GM13977 (cell line): ENCODE results near the gene EFHC1.

Source experiments
- DNase-seq: peaks from one replicate; pipeline ENCODE4 v3.0.0; 2012; ENCODE audit warnings: low spot score
- in situ Hi-C: fragments of 300-500 bp; cut with MboI; formaldehyde crosslinking; loops from one replicate; pipeline ENCODE4 v1.12.0; 2022; ENCODE audit warnings: low sequenced_read_pairs, low pct_unique_long_range_greater_than_20kb, mixed read lengths, inconsistent platforms; ENCODE audit not compliant: unreplicated experiment
- TF ChIP-seq, protein P1 (sequence below): IDR thresholded peaks from 2 replicates; pipeline ENCODE4 v1.5.1; 2012; ENCODE audit warnings: mild to moderate bottlenecking, control low read depth; ENCODE audit not compliant: insufficient read depth; ENCODE audit errors: extremely low read depth, missing control alignments

The EFHC1 gene

DNA sequence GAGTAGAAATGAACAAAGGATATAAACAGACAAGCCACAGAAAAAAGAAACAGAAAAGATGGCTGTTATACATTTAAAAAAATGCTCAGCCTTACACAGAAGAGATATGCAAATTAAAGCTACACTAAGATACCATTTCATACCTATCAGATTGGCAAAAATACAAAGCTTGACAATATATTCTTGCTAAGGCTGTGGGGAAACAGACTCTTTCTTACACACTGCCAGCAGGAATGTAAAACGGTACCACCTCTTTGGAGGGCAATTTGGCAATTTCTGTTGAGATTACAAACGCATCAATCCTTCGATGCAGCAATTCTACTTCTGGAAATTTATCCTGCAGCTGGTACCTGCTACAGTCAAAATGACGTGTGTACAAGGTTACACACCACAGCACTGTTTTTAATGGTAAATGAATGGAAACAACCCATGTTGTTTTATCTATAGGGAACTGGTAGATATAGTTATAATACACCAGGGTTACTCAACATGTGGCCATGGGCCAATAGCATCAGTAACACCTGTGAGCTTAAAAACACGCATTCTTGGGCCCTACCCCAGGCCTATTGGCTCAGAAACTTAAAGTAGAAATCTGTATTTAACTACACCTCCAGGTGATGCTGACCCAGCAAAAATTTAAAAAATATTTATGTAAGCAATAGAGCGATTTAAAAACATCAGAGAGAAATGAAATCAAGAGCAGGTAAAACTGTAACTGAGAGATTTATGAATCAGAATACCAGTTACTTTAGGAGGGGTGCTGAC, 103.4 kb downstream of the EFHC1 start:
- TF ChIP-seq, protein P1, sequence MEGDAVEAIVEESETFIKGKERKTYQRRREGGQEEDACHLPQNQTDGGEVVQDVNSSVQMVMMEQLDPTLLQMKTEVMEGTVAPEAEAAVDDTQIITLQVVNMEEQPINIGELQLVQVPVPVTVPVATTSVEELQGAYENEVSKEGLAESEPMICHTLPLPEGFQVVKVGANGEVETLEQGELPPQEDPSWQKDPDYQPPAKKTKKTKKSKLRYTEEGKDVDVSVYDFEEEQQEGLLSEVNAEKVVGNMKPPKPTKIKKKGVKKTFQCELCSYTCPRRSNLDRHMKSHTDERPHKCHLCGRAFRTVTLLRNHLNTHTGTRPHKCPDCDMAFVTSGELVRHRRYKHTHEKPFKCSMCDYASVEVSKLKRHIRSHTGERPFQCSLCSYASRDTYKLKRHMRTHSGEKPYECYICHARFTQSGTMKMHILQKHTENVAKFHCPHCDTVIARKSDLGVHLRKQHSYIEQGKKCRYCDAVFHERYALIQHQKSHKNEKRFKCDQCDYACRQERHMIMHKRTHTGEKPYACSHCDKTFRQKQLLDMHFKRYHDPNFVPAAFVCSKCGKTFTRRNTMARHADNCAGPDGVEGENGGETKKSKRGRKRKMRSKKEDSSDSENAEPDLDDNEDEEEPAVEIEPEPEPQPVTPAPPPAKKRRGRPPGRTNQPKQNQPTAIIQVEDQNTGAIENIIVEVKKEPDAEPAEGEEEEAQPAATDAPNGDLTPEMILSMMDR, result no peak
- in situ Hi-C loops, result no loop called here
- no peak for DNase-seq

DNA sequence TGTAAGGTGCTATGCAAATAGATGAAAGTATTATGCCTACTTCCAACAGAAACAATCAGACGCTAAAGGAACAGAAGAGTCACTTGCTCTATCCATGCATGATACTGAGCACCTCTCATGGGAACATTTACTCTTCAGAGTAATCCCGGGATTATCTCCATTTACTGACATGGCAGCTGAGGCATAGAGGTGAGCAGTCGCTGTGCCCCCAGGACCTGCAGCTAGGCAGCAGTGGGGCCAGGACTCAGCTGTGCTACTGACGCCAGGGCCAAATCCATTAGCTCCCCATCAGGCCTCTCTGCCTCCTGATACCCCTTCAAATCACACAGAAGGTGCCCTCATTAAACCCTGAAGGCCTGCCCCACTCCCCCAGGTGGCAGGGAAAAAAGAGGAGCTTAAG, 104.8 kb downstream of the EFHC1 start:
- DNase-seq, result no peak
- in situ Hi-C loops, result no loop called here
- TF ChIP-seq, protein P1, result no peak

DNA sequence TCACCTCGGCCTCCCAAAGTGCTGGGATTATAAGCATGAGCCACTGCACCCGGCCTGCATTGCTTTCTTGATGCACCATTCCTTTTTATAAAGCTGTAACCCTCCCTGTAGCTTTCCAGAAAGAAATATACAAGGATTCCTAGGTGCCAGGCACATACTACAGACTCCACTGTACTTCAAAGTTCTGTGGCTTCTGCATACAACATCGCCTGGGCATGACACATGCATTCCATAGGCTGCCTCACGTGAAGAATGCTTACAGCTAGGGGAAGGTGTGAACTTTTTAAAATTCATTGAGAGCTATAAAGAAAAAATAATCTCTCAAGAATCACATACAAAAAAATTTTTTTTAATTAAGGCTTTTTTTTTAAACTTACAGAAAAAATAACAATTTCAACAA, 106.5 kb downstream of the EFHC1 start:
- in situ Hi-C loops, result no loop called here
- TF ChIP-seq, protein P1, result no peak
- no peak for DNase-seq

DNA sequence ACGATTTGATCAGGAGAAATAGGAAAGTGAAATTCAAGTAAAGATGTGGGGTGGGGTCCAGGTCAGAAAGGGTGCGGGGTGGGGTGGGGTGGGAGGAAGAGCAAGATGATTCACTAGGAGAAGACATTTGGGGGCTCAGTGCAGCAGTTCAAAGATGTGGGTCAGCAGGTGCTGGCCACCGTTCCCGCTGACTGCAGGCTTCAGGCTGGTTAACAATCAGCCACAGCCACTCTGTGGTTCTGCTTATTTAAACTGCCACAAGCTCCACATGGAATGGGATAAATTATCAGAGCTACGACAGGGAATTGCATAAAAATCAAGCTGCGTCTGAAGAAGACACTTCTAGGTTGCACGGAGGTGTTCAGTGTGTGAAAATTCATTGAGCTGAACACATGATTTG, 107.3 kb downstream of the EFHC1 start:
- in situ Hi-C loops, result no loop called here
- no peak for DNase-seq
- TF ChIP-seq, protein P1, result no peak

DNA sequence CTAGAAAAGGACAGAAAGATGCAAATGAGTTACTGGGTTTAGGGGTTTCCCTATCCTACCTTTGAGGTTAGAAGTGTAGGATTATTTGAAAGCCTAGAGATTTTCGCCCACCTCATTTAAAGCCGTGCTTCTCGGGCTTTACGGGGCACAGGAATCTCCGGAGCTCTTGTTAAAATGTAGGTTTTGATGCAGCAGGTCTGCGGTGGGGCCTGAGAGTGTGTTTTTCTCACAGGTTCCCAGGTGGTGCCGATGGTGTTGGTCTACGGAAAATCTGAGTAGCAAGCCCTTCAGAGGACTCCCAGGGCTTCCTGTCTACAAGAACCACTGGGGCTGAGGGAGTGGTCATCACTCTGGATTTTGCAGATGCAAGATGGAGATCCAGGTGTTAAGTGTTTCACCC, 109.2 kb downstream of the EFHC1 start:
- TF ChIP-seq, protein P1, result no peak
- DNase-seq, result no peak
- in situ Hi-C loops, result no loop called here

DNA sequence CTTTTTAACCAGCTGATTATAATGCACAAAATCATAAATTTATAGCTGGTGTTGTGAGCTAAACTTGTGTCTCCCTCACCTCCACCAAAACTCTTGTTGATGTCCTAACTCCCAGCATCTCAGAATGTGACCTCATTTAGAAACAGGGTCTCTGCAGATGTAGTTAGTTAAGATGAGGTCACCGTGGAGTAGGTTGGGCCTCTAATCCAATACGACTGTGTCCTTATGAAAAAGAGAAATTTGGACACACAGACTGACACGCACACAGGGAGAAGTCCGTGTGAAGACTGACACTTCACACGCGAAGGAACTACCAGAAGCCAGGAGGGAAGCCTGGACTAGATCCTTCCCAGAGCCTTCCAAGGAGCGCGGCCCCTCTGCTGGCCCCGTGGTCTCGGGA, 110.2 kb downstream of the EFHC1 start:
- in situ Hi-C loops, result no loop called here

More for the DNA sequence above, 110.2 kb downstream of the EFHC1 start:
- DNase-seq, result no peak
- TF ChIP-seq, protein P1, result no peak
